HG03460 (cell line): Measurements from ENCODE around the gene QSOX2.

ENCODE experiments used
- ATAC-seq: cut with Tn5 transposase; IDR thresholded peaks from one replicate; pipeline ENCODE4 v1.9.1; 2021; ENCODE audit not compliant: unreplicated experiment

Gene QSOX2

DNA sequence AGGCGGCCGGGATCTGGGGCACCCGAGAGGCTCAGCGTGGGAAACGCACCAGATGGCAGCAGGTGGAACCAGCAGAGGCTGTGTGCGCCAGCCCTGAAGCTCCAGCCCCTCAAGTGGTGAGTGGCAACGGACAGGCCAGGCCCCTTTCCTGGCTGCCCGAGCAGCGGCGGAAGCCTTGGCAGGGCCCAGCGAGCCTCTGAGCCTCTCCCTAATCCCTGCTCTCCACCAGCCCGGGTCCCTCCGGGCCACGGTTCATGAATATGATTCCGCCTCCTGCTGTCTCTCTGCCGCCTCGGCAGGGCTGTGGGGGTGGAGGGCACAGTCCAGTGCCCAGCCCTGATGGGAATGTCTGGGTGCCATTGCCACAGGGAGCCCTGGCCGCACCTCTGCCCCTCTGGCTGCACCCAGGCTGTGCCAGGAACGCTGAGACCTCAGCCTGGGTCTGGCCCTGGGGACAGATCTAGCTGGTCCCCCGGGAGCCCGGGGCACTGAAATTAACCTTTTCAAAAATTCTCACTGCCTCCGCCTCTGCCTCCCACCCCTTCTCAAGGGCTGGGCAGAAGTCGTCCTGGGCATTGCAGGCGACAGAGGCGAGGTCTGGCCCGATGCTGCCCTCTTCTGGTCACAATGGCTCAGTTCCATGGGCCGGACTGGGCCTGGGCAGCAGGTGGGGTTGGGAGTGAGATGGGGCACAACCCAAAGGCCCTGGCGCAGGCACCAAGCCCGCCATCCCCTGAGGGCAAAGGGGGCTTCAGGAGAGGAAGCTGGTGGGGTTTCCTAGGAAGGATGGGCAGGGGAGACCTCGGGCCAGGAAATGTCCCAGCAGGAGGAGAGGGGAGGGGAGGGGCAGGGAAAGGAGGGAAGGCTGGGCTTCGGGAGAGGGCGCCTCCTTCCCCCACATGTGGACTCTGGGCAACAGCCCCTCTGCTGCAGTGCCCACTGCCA lies 38.0 kb upstream of the QSOX2 start:
- ATAC-seq: peak; percentile 63

GRCh38 chr9:136282272-136282861 lies 36.8 kb upstream of the QSOX2 start:
- no peak for ATAC-seq

DNA sequence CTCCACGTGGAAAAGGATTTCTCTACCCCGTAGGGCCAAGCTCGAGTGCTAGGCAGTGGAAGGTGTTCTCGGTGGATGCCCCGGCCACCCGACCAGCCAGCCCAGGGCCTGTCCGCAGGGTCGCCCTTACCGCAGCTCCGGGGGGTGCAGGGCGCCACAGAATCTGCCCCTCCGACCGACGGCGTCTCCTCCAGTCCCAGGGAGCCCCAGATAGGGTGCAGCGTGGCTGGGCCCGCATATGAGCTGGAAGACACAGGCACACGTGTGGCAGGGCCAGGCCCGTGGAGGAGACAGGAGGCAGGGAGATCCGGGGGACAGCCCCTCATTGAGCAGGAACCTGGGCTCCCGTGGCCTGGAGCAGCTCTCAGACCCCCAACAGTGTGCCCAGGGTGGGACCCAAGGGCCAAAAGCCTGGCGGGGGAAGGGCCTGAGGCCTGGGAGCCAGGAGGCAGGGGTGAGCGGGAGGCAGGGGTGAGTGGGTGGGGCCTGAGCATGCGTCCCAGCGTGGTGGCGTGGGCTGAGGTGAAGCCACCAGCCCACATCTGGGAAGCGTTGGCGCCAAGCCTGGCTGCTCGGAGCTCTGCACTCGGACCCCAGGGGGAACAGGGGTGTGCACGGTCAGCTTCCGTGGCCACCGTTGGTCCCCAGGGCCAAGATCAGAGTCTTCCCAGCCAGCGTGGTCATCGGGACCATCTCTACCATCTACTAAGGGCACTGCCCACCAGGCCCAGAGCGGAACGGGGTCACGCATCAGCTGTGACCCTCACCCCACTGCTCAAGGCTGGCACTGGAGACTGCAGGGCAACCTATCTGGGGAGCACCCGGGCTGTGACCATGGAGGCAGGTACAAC lies 36.0 kb upstream of the QSOX2 start:
- no peak for ATAC-seq

GRCh38 chr9:136280535-136281315 lies 35.1 kb upstream of the QSOX2 start:
- ATAC-seq: no peak

DNA sequence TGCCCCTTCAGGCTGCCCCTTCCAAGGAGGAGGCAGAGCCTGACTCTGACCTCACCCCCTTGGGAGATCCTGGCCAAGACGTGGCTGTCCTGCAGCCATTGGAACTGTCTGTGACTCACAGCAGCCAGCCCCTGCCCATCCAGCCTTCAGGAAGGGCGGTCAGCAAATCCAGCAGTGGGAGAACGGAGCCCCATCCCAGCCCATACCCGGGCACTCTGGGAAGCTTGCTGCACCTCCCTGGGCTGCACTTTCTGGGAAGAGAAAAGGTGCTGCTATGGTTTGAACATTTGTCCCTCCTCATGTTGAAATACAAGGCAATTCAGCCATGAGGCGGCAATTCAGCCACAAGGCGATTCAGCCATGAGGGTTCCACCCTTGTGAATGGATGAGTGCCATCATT lies 33.9 kb upstream of the QSOX2 start:
- ATAC-seq: no peak

GRCh38 chr9:136278894-136279293 lies 33.3 kb upstream of the QSOX2 start:
- no peak for ATAC-seq

- ATAC-seq: no peak
Measured at GRCh38 chr9:136278221-136278620, 32.6 kb upstream of the QSOX2 start.

GRCh38 chr9:136277746-136278145 lies 32.1 kb upstream of the QSOX2 start:
- ATAC-seq: no peak

GRCh38 chr9:136276716-136277115 lies 31.1 kb upstream of the QSOX2 start:
- ATAC-seq: no peak

DNA sequence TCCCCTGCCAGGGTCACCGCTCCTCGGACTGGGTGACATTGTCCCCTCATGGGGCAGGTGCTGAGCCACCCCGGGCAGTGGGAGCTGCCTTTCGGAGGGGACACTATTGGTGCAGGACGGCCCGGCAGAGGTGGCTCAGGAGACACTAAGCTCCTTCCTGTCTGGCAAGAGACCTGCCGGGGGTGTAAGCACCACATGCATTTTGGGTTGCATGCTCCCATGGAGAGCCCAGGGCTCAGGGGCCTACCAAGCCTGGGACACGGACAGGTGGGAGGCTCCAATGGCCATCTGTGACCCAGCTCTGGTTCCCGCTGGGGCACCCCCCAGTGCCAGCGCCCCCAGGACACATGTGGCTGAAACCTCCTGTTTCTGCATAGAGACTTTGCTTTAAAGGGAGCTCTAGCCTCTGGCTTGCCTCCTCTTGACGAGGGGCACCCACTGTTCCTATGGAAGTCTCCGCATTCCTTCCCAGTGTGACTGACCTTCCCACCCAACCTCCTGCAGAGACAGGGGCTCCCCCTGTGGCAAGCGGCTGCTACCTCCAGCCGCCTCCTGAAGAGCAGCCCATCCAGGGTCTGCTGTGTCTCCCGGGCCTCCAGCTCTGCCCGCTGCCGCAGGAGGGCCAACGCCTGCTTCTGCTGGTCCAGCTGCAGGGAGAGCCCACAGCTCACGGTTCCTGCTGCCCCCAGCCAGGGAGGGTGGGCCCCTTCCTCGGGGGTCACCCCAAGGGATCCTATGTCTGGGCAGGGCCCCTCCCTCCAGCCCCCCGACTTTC lies 30.2 kb upstream of the QSOX2 start:
- no peak for ATAC-seq

DNA sequence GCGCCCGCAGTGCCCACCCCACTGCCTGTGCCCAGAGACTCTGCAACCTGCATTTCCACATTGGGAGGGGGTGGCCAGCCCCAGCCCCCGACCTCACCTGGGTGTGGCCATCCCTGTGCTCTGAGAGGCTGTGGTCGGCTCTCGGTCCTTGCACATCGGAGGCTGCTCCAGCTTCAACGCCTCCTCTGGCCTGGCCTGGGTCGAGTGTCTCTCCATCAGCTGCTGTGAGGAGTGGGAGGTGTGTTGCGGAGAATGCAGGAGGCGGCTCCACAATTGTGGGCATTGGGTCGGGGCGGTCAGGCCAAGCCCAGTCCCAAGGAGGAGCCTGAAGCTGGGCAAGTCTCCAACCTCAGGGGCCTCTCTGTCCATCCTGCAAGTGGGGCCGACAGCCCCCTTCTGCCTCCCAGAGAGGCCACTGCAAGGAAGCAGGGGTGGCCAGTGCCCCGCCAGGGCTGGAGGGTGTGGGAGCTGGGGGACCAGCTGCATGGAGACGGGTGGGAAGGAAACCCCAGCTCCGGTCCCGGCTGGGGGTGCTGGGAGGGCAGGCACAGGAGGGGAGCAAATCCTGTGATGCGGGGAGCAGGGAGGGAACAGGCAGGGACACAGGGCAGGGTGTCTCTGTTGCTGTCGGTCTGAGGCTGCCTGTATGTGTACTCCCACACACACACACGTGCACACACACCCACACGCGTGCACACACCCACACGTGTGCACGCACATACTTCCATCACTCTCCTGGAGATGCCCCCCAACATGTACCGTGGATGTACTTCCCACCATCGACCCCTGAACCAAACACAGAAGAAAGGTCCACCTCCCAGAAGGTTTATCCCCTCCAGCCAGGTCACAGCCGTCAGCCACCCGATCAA lies 29.4 kb upstream of the QSOX2 start:
- no peak for ATAC-seq

- no peak for ATAC-seq
Measured at GRCh38 chr9:136273921-136274785, 28.5 kb upstream of the QSOX2 start.

DNA sequence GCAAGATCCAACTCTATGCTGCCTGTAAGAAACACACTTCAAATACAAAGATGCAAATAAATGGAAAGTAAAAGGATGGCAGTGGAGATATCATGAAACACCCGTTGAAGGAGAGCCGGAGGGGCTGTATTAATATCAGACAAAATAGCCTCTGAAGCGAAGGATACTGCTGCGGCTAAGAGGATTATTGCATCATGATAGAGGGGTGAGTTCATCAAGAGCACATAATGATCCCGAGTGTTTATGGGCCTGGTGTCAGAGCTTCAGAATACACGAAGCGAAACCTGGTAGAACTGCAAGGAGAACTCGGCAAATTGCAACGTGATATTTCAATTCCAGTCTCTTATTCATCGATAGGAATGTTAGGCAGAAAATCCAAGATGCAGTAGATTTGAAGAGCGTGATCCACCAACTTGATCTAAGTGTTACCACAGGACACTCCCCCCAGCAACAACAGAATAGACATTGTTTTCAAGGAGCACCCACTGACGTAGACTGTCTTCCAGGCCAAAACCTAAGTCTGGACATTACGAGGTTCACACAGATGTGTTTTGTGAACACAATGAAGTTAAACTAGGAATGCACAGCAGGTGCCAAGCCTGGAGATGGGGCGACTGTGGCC lies 27.7 kb upstream of the QSOX2 start:
- ATAC-seq: no peak

GRCh38 chr9:136270173-136270705 lies 24.6 kb upstream of the QSOX2 start:
- no peak for ATAC-seq

- no peak for ATAC-seq
Measured at GRCh38 chr9:136268735-136269134, 23.1 kb upstream of the QSOX2 start.

- no peak for ATAC-seq
Measured at GRCh38 chr9:136268318-136268717, 22.7 kb upstream of the QSOX2 start.
